GM12878 (cell line): ENCODE measurements around the gene PARD6B. TPM values are rescaled to one million over a fixed set of nuclear protein-coding genes. Genes with fewer than 3 reads are reported as not detected.

ENCODE experiments used
- ATAC-seq: fragments of 200-7000 bp; cut with Tn5 transposase; 3 replicates; pipeline ENCODE4 v1.9.1; 2020; ENCODE audit warnings: mild to moderate bottlenecking, moderate library complexity
- BruUV-seq: library from RNA; stranded (reverse); fragments of 400-500 nt; replicated peaks from 2 replicates; lab custom pipeline; 2021; lab: Mats Ljungman, UMichigan
- CTCF ChIA-PET: fragments of 300-600 bp; sonication (Branson Sonifier 250); formaldehyde crosslinking; extraction: SDS; loops from one replicate; lab custom pipeline; 2021; ENCODE audit warnings: inconsistent platforms; lab: Yijun Ruan, JAX
- POLR2A ChIA-PET: fragments of 350-600 bp; formaldehyde crosslinking; extraction: SDS; loops from one replicate; lab custom pipeline; 2021; ENCODE audit warnings: inconsistent platforms; lab: Charles Lee
- RAD21 ChIA-PET: fragments of 300-600 bp; sonication (Branson Sonifier 250); formaldehyde crosslinking; loops from one replicate; lab custom pipeline; 2023; ENCODE audit warnings: antibody characterized with exemption; ENCODE audit not compliant: unreplicated experiment; lab: Charles Lee
- SMC1A ChIA-PET: fragments of 300-600 bp; sonication (Branson Sonifier 250); formaldehyde crosslinking; loops from one replicate; lab custom pipeline; 2023; ENCODE audit not compliant: unreplicated experiment, uncharacterized antibody; lab: Charles Lee
- DNase-seq: peaks from one replicate; pipeline ENCODE4 v3.0.0-alpha.2; 2011; ENCODE audit warnings: low read depth, low spot score
- FAIRE-seq: peaks from 3 replicates; lab custom pipeline; 2011; peaks lifted over from hg19 to GRCh38; lab: Jason Lieb, UNC
- H2AFZ ChIP-seq: 2 replicates; pipeline ENCODE4 v1.6.0; 2011; ENCODE audit warnings: low read depth, low read length, control low read depth; ENCODE audit not compliant: control insufficient read depth
- H3K27ac ChIP-seq: 2 replicates; pipeline ENCODE4 v1.5.1; 2011; ENCODE audit warnings: control low read depth; ENCODE audit not compliant: control insufficient read depth, insufficient read depth
- H3K27me3 ChIP-seq, 2 experiments: replicated peaks in 1 of 2; 2 replicates each; pipeline versions ENCODE4 v1.6.0 to v1.6.1; 2011; ENCODE audit warnings: low read length in 1 of 2; ENCODE audit not compliant: control insufficient read depth in 2 of 2, insufficient read depth in 2 of 2
- H3K36me3 ChIP-seq, 2 experiments: 2 replicates each; pipeline ENCODE4 v1.5.1; 2011; ENCODE audit warnings: low read length in 1 of 2; ENCODE audit not compliant: control insufficient read depth in 2 of 2, insufficient read depth in 2 of 2
- H3K4me1 ChIP-seq: 2 replicates; pipeline ENCODE4 v1.6.1; 2011; ENCODE audit warnings: mild to moderate bottlenecking, low read length, moderate library complexity, mixed read lengths; ENCODE audit not compliant: control insufficient read depth, insufficient read depth
- H3K4me2 ChIP-seq: 2 replicates; pipeline ENCODE4 v1.6.0; 2011; ENCODE audit warnings: control low read depth; ENCODE audit not compliant: control insufficient read depth, insufficient read depth
- H3K4me3 ChIP-seq: fragments of 200-600 bp; sonication (generic); 2 replicates; pipeline ENCODE4 v1.5.1; 2016
- H3K79me2 ChIP-seq: 2 replicates; pipeline ENCODE4 v1.6.0; 2011; ENCODE audit warnings: low read length; ENCODE audit not compliant: control insufficient read depth, insufficient read depth
- H3K9ac ChIP-seq: 2 replicates; pipeline ENCODE4 v1.8.0; 2011; ENCODE audit warnings: low read length, control low read depth, mixed read lengths; ENCODE audit not compliant: control insufficient read depth, insufficient read depth
- H3K9me3 ChIP-seq: replicated peaks from 3 replicates; pipeline ENCODE4 v1.5.1; 2011; ENCODE audit warnings: mild to moderate bottlenecking, low read length; ENCODE audit not compliant: control insufficient read depth, insufficient read depth
- H4K20me1 ChIP-seq: 2 replicates; pipeline ENCODE4 v1.6.0; 2011; ENCODE audit not compliant: control insufficient read depth, insufficient read depth
- ETV6 ChIP-seq, 2 experiments: fragments of 450-650 bp in 1 of 2; IDR thresholded peaks in 1 of 2; conservative IDR thresholded peaks in 1 of 2; 2 replicates each; pipeline ENCODE4 v1.6.1; 2014; ENCODE audit warnings: antibody characterized with exemption in 1 of 2, borderline replicate concordance in 1 of 2, low read depth in 1 of 2, mild to moderate bottlenecking in 1 of 2, moderate library complexity in 1 of 2
- FOS ChIP-seq: IDR thresholded peaks from 3 replicates; pipeline ENCODE4 v1.6.1; 2011; ENCODE audit warnings: borderline replicate concordance; ENCODE audit not compliant: insufficient read length; ENCODE audit errors: extremely low read depth
- NBN ChIP-seq: fragments of 450-650 bp; IDR thresholded peaks from 2 replicates; pipeline ENCODE4 v1.6.1; 2016
- NFXL1 ChIP-seq: fragments of 450-650 bp; IDR thresholded peaks from 2 replicates; pipeline ENCODE4 v1.6.1; 2017; ENCODE audit warnings: antibody characterized with exemption, mild to moderate bottlenecking, borderline replicate concordance
- RELA ChIP-seq: fragments of 450-650 bp; IDR thresholded peaks from 2 replicates; pipeline ENCODE4 v1.8.0; 2014; ENCODE audit warnings: borderline replicate concordance; ENCODE audit not compliant: partially characterized antibody
- STAT3 ChIP-seq: IDR thresholded peaks from 2 replicates; pipeline ENCODE4 v1.6.1; 2011; ENCODE audit warnings: low read depth, low read length, improper control_type of control experiment
- TCF3 ChIP-seq: IDR thresholded peaks from 2 replicates; pipeline ENCODE4 v1.6.1; 2012; ENCODE audit warnings: low read depth, mild to moderate bottlenecking, low read length, borderline replicate concordance; ENCODE audit not compliant: insufficient read depth
- WGBS: methylation state at CpG from one replicate; pipeline ENCODE4 v1.1.6; 2016; ENCODE audit warnings: low lambda C conversion rate; ENCODE audit not compliant: insufficient replicate concordance, insufficient coverage; ENCODE audit errors: missing lambda C conversion rate; 5-methylcytosine and 5-hydroxymethylcytosine counted together
- in situ Hi-C: fragments of 300-500 bp; cut with MboI; formaldehyde crosslinking; loops from 9 replicates; pipeline ENCODE4 v1.14.3; 2018; ENCODE audit warnings: mixed read lengths
- intact Hi-C: fragments of 100-400 bp; cut with micrococcal nuclease; formaldehyde crosslinking; loops from one replicate; pipeline ENCODE4 v1.14.2; 2022; ENCODE audit not compliant: unreplicated experiment
- polyA plus RNA-seq, 11 experiments: library from polyadenylated mRNA; depleted of rRNA in 4 of 11; unstranded in 6 of 11; stranded (reverse) in 5 of 11; fragments of >200 nt; fragmentation: Nextera tagmentation in 4 of 11; fragmentation: Illumina TruSeq in 1 of 11; extraction: Ambion mirVana in 4 of 11; extraction: Trizol in 1 of 11; gene quantifications; 1 replicate in 1 of 11; 2 replicates in 10 of 11; pipeline versions ENCODE4 v1.2.1 to v1.2.3, GENCODE V29; 2011 to 2016; ENCODE audit warnings: inconsistent platforms in 2 of 11, missing spikeins in 2 of 11, low read depth in 1 of 11
- total RNA-seq, 4 experiments: library from RNA; depleted of rRNA in 3 of 4; stranded (reverse); fragments of >200 nt in 3 of 4; fragmentation: Illumina TruSeq in 1 of 4; extraction: Trizol in 1 of 4; gene quantifications; 2 replicates each; pipeline versions ENCODE4 v1.2.1 to v1.2.3, GENCODE V29; 2013 to 2021
- TF ChIP-seq, protein P1 (sequence below): fragments of 450-650 bp; IDR thresholded peaks from 2 replicates; pipeline ENCODE4 v1.6.1; 2017; ENCODE audit warnings: mild to moderate bottlenecking, moderate library complexity
- TF ChIP-seq, protein P2 (sequence below): fragments of 450-650 bp; IDR thresholded peaks from 2 replicates; pipeline ENCODE4 v1.6.1; 2018; ENCODE audit warnings: borderline replicate concordance, mild to moderate bottlenecking; ENCODE audit not compliant: partially characterized antibody
- TF ChIP-seq, protein P3 (sequence below): fragments of 450-650 bp; IDR thresholded peaks from 2 replicates; pipeline ENCODE4 v1.6.1; 2017; ENCODE audit warnings: mild to moderate bottlenecking, moderate library complexity
- TF ChIP-seq, protein P4 (sequence below): IDR thresholded peaks from 2 replicates; pipeline ENCODE4 v1.6.1; 2012; ENCODE audit warnings: low read depth, low read length, improper control_type of control experiment

Gene PARD6B
- total and polyA plus RNA-seq, 10 of the 15 experiments (the other 5 are each of a cell fraction or from before 2014, with no cell fraction given) = 0.57 to 4.7 (median 2.0) TPM

DNA sequence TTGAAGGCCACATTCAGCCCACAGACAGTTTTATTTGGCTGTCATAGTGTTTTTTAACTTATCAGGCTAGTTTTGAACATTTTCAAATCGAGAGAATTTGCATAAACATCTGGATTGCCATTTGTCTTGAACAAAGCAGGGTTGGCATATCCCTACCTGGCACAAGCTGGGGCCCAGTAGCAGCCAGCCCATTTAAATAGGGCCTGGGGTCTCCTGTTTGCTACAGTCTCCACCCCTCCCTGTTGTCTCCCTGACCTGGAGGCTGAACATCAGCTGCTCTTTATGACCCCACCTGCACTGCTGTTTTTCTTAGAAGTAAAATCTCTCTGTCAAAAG is 73.9 kb downstream of the PARD6B start:
- peak overlapping the region; percentile 98 for H3K4me2 ChIP-seq
- peak overlapping the region; percentile 63 for H2AFZ ChIP-seq
- H3K9ac ChIP-seq = peak overlapping the region; percentile 66
- BruUV-seq = TSS peak; percentile 30
- SMC1A ChIA-PET = interaction anchor here (1.0 to 1.6 kb wide), 2 partner anchors 11 to 14 kb away, joined by 4 to 5 read pairs; partner anchors contain the start of gene BCAS4
- ATAC-seq = peak; percentile 33
- CTCF ChIA-PET = interaction anchor here (0.5 to 1.0 kb wide), 3 partner anchors 10 to 122 kb away, joined by 3 to 4 read pairs (median 4); partner anchors contain the start of gene BCAS4
- H3K27ac ChIP-seq = peak overlapping the region; percentile 84
- peaks cover 72% of the 10 kb centered on the region for H3K79me2 ChIP-seq
- H3K4me3 ChIP-seq = peak overlapping the region; percentile 49
- H3K27me3 ChIP-seq = no peaks in the 10 kb centered on the region
- H3K9me3 ChIP-seq = no peaks in the 10 kb centered on the region
- RAD21 ChIA-PET = interaction anchor here (0.7 kb wide), 1 partner anchor 9 kb away, joined by 3 read pairs; no protein-coding TSS in a partner anchor
- no peak for DNase-seq
- intact Hi-C loops = no loop called here
- in situ Hi-C loops = loop anchor here (10.0 to 25.0 kb wide), 2 partner anchors 291 to 1382 kb away; partner anchors contain the start of genes PTPN1 and ZFP64
- WGBS = 0% methylated on average over 1 of the region's 1 CpG
- FAIRE-seq = no peak
- POLR2A ChIA-PET = no interaction called here
- 0 out of 4 replicates have a peak, but pooled peaks cover 1 to 2% of the 10 kb centered on the region in 2 experiments for H3K36me3 ChIP-seq
- H3K4me1 ChIP-seq = peaks cover 31% of the 10 kb centered on the region
- H4K20me1 ChIP-seq = no peaks in the 10 kb centered on the region
- TF ChIP-seq, protein P1, sequence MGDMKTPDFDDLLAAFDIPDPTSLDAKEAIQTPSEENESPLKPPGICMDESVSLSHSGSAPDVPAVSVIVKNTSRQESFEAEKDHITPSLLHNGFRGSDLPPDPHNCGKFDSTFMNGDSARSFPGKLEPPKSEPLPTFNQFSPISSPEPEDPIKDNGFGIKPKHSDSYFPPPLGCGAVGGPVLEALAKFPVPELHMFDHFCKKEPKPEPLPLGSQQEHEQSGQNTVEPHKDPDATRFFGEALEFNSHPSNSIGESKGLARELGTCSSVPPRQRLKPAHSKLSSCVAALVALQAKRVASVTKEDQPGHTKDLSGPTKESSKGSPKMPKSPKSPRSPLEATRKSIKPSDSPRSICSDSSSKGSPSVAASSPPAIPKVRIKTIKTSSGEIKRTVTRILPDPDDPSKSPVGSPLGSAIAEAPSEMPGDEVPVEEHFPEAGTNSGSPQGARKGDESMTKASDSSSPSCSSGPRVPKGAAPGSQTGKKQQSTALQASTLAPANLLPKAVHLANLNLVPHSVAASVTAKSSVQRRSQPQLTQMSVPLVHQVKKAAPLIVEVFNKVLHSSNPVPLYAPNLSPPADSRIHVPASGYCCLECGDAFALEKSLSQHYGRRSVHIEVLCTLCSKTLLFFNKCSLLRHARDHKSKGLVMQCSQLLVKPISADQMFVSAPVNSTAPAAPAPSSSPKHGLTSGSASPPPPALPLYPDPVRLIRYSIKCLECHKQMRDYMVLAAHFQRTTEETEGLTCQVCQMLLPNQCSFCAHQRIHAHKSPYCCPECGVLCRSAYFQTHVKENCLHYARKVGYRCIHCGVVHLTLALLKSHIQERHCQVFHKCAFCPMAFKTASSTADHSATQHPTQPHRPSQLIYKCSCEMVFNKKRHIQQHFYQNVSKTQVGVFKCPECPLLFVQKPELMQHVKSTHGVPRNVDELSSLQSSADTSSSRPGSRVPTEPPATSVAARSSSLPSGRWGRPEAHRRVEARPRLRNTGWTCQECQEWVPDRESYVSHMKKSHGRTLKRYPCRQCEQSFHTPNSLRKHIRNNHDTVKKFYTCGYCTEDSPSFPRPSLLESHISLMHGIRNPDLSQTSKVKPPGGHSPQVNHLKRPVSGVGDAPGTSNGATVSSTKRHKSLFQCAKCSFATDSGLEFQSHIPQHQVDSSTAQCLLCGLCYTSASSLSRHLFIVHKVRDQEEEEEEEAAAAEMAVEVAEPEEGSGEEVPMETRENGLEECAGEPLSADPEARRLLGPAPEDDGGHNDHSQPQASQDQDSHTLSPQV = no peak
- TF ChIP-seq TCF3 (no peak), STAT3 (no peak), RELA (no peak), FOS (no peak), ETV6 (conservative IDR thresholded peaks at IDR 0.05 in 1 of 2, IDR thresholded peaks at IDR 0.05 in 1 of 2; ENCODE audit: borderline replicate concordance in 1 of 2, low read depth in 1 of 2) (no peak), NBN (no peak), NFXL1 (peak; percentile 21)
- TF ChIP-seq, protein P2, sequence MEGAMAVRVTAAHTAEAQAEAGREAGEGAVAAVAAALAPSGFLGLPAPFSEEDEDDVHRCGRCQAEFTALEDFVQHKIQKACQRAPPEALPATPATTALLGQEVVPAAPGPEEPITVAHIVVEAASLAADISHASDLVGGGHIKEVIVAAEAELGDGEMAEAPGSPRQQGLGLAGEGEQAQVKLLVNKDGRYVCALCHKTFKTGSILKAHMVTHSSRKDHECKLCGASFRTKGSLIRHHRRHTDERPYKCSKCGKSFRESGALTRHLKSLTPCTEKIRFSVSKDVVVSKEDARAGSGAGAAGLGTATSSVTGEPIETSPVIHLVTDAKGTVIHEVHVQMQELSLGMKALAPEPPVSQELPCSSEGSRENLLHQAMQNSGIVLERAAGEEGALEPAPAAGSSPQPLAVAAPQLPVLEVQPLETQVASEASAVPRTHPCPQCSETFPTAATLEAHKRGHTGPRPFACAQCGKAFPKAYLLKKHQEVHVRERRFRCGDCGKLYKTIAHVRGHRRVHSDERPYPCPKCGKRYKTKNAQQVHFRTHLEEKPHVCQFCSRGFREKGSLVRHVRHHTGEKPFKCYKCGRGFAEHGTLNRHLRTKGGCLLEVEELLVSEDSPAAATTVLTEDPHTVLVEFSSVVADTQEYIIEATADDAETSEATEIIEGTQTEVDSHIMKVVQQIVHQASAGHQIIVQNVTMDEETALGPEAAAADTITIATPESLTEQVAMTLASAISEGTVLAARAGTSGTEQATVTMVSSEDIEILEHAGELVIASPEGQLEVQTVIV = no peak
- TF ChIP-seq, protein P3, sequence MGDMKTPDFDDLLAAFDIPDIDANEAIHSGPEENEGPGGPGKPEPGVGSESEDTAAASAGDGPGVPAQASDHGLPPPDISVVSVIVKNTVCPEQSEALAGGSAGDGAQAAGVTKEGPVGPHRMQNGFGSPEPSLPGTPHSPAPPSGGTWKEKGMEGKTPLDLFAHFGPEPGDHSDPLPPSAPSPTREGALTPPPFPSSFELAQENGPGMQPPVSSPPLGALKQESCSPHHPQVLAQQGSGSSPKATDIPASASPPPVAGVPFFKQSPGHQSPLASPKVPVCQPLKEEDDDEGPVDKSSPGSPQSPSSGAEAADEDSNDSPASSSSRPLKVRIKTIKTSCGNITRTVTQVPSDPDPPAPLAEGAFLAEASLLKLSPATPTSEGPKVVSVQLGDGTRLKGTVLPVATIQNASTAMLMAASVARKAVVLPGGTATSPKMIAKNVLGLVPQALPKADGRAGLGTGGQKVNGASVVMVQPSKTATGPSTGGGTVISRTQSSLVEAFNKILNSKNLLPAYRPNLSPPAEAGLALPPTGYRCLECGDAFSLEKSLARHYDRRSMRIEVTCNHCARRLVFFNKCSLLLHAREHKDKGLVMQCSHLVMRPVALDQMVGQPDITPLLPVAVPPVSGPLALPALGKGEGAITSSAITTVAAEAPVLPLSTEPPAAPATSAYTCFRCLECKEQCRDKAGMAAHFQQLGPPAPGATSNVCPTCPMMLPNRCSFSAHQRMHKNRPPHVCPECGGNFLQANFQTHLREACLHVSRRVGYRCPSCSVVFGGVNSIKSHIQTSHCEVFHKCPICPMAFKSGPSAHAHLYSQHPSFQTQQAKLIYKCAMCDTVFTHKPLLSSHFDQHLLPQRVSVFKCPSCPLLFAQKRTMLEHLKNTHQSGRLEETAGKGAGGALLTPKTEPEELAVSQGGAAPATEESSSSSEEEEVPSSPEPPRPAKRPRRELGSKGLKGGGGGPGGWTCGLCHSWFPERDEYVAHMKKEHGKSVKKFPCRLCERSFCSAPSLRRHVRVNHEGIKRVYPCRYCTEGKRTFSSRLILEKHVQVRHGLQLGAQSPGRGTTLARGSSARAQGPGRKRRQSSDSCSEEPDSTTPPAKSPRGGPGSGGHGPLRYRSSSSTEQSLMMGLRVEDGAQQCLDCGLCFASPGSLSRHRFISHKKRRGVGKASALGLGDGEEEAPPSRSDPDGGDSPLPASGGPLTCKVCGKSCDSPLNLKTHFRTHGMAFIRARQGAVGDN = 0 out of 2 replicates have a peak, but pooled peaks have one; percentile 6
- TF ChIP-seq, protein P4, sequence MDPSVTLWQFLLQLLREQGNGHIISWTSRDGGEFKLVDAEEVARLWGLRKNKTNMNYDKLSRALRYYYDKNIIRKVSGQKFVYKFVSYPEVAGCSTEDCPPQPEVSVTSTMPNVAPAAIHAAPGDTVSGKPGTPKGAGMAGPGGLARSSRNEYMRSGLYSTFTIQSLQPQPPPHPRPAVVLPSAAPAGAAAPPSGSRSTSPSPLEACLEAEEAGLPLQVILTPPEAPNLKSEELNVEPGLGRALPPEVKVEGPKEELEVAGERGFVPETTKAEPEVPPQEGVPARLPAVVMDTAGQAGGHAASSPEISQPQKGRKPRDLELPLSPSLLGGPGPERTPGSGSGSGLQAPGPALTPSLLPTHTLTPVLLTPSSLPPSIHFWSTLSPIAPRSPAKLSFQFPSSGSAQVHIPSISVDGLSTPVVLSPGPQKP = no peak
